Inflammatory macrophage treated with lipopolysaccharide for 1 hour (primary cell): ENCODE measurements around the gene CDK4.

Experiments
- DNase-seq, 2 donors: peaks; one replicate each; pipeline ENCODE4 v3.0.0-alpha.2; 2020 to 2022

Gene CDK4

GRCh38 chr12:57737467-57738460, 14.3 kb downstream of the CDK4 start:
- DNase-seq = no peak

- no peak for DNase-seq
Observed at GRCh38 chr12:57736741-57737466, 15.2 kb downstream of the CDK4 start.

GRCh38 chr12:57735952-57736740, 16.0 kb downstream of the CDK4 start:
- DNase-seq = no peak

GRCh38 chr12:57735198-57735855, 16.8 kb downstream of the CDK4 start:
- DNase-seq = no peak

- DNase-seq = no peak
Observed at GRCh38 chr12:57734591-57734990, 17.5 kb downstream of the CDK4 start.

- no peak for DNase-seq
Observed at GRCh38 chr12:57733928-57734327, 18.2 kb downstream of the CDK4 start.

- DNase-seq = no peak
Observed at GRCh38 chr12:57732726-57733593, 19.1 kb downstream of the CDK4 start.

DNA sequence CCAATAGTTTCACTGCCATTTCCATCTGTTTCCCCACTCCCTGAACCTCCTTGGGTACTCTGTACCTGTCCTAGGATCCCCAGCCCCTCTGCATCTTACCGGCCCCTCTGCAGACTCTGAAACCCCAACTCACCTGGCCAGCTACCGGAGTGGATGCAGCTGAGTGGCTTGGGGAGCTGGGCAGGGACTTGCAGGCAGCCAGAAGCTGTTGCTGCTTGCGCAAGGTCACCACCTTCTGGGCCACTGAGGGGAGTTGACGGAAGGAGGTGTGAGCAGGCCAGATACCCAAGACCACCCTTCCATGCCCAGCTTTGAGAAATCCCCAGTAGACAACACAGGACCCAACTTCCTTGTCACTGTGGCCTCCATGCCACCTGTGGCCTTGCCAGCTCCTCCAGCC, 19.8 kb downstream of the CDK4 start:
- no peak for DNase-seq

GRCh38 chr12:57731411-57732080, 20.6 kb downstream of the CDK4 start:
- no peak for DNase-seq

DNA sequence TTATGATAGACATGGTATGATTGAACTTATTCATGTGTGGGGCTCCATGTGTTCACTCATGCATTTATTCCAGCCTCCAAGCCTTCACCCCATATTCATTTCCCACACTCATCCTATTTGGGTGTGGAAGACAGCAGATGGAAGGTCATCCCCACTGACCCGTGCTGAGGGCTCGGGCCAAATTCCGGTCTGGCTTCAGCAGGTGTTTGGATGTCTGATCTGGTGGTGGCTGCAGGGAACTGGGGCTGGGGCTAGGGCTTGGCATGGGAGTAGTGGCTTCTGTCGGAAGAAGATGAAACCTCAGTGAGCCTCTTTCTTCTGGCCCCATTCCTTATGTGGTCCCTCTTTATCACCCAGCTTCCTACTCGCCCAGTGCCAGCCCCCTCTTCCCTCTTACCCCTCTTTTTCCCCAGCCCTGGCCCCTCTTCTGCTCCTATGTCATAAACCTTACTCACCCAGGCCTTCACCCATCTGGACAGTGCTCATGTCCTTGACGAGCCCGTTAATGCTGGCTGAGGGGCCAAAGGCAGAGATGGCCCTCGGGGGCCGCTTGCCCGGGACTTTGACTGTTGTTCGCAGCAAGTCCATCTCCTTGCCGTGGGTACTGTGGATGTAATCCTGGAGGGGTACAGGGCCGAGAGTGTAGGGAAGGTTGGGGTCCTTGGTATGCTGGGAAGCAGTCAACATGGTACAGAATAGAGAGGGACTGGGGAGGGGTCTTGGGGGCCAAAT, 21.6 kb downstream of the CDK4 start:
- DNase-seq = no peak

- no peak for DNase-seq
Observed at GRCh38 chr12:57729321-57729844, 22.7 kb downstream of the CDK4 start.

- DNase-seq = no peak
Observed at GRCh38 chr12:57727758-57728395, 24.2 kb downstream of the CDK4 start.

DNA sequence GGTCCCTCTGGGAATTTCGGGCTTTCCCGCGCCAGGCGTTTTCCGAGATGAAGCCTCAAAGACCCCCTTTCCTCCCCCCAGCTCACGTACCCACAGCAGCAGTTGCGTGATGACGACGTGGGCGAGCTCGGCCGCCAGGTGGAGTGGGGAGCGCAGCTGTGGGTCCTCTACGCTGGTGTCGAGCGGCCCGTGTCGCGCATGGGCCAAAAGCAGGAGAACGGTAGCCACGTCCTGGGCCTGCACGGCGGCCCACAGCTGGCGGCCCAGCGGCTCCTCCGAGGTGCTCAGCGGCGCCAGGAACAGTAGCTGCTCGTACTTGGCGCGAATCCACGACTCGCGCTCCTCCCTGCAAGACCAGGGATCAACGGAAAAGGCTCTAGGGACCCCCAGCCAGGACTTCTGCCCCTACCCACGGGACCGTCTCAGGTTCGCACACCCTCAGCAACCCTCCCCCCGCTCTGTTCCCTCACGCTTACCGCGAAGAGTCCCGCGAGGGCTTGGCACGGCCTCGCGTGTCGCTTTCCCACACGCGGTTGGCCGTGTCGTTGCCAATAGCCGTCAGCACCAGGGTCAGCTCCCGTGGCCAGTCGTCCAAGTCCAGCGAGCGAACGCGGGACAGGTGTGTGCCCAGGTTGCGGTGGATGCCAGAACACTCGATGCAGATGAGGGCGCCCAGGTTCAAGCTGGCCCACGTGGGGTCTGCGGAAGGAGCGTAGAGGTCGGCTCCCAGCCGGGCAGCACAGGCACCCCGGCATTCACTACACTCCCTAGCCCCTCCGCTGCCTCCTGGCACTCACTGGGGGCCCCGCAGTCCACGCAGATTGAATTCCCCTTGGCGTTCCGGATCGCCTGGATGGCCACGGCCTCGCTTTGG, 25.0 kb downstream of the CDK4 start:
- DNase-seq = no peak

DNA sequence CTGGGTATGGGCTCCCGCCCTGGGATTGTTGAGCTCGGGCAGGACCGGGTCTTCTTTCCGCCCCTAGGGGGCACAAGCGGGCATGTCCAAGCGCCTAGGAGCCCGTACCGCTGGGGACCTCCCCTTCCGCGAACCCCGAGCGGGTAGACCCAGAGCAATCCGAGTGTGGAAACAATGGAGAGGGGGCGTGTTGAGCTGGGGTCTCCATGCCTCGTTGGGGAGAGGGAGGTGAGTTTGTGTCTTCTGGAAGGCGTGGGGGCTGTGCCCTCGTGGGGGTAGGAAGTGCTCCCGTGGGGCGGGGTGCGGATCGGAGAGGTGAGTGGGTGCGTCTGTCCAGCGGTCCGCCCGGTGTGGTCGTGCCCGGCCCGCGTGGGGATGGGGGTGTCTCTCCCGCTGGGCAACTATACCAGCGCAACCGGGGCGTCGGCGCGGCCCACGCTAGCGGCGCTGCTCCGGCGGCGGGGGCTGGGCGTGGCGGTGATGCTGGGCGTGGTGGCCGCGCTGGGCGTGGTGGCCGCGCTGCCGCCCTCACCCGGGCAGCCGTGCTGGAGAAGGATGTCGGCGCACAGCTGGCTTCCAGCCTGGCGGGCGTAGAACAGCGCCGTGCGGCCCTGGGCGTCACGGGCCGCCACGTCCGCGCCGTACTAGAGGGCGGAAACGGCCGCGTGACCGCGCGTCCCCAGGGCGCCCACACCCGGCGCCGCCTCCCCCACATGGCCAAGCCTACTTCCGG, 25.8 kb downstream of the CDK4 start:
- no peak for DNase-seq

DNA sequence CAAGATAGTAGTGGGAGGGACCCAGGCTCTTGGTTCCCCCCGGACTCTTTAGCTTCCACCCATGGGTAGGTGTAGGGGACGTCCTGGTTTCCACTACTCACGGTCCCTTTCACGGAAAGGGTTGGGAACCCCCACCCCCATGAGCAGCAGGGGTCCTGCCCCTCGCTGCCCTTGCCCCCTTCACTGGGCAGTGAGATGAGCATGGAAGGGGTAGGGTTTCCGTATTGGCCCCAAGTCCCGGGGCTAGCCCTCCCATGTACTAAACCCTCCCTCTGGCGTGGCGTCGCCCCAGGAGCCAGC, 26.3 kb downstream of the CDK4 start:
- no peak for DNase-seq

GRCh38 chr12:57724936-57725740, 27.0 kb downstream of the CDK4 start:
- no peak for DNase-seq
